ENCODE measurements around the gene HSPB7.
A peak's percentile ranks its signal among the peaks of the same experiment; 100 is the strongest.

Gene HSPB7

GRCh38 chr1:15998929-15999328, 18.9 kb downstream of the HSPB7 start:
- WGBS, 2 donors (ENCODE audit: extremely low coverage in 2 of 2, insufficient read length in 2 of 2, insufficient replicate concordance in 1 of 2) = no CpG with 5 or more reads among the region's 11 CpGs
- H3K9ac ChIP-seq (ENCODE audit: low read depth, low read length, poor library complexity) = no peak overlapping the region
- H3K4me3 ChIP-seq (ENCODE audit: low read length in 2 of 2) = peak overlapping the region in 1 of 2 donors; percentile 20
- no peak overlapping the region for H4K91ac ChIP-seq (ENCODE audit: low read depth, low read length, poor library complexity)
- H2AFZ ChIP-seq (ENCODE audit: low read length) = no peak overlapping the region
- H3K4ac ChIP-seq (ENCODE audit: low read length) = no peak overlapping the region
- H3K27me3 ChIP-seq (ENCODE audit: control insufficient read depth in 3 of 3, insufficient read depth in 3 of 3, low read depth in 1 of 3, low read length in 3 of 3) = peaks cover 0 to 11% (median 0%) of the 10 kb centered on the region in 3 experiments
- H2BK15ac ChIP-seq (ENCODE audit: low read length) = no peak overlapping the region
- H2BK120ac ChIP-seq (ENCODE audit: low read depth, low read length) = no peak overlapping the region
- no peak overlapping the region for H2BK5ac ChIP-seq (ENCODE audit: low read length)
- peak overlapping the region; percentile 58 for H3K18ac ChIP-seq (ENCODE audit: low read length)
- H4K8ac ChIP-seq (ENCODE audit: low read depth, low read length) = no peak overlapping the region
- no peak overlapping the region for H3K14ac ChIP-seq (ENCODE audit: low read length)
- H3K27ac ChIP-seq (replicated peaks; ENCODE audit: low read length) = no peak overlapping the region
- no peak for DNase-seq (ENCODE audit: low spot score)
- no peak overlapping the region for H2AK5ac ChIP-seq (ENCODE audit: low read depth, low read length)
- no peaks in the 10 kb centered on the region for H3K79me1 ChIP-seq (ENCODE audit: low read depth, low read length)
- H3K4me1 ChIP-seq (ENCODE audit: control insufficient read depth in 2 of 2, insufficient read depth in 1 of 2, low read depth in 1 of 2, low read length in 2 of 2) = peaks cover 0 to 2% of the 10 kb centered on the region in 2 donors
- peak overlapping the region; percentile 22 for H2BK12ac ChIP-seq (ENCODE audit: low read length)
- H3K4me2 ChIP-seq (ENCODE audit: insufficient read depth, low read length, poor library complexity, severe bottlenecking) = no peak overlapping the region
- no peaks in the 10 kb centered on the region for H3K36me3 ChIP-seq (replicated peaks in 1 of 2; ENCODE audit: control insufficient read depth in 2 of 2, insufficient read depth in 2 of 2, low read length in 2 of 2)
- H3K9me3 ChIP-seq (replicated peaks in 1 of 2; ENCODE audit: control insufficient read depth in 2 of 2, insufficient read depth in 1 of 2, low read depth in 1 of 2, low read length in 2 of 2) = no peaks in the 10 kb centered on the region
- no peak overlapping the region for H3K23ac ChIP-seq (ENCODE audit: low read depth, low read length, poor library complexity)

- no CpG with 5 or more reads among the region's 9 CpGs for WGBS, 2 donors (ENCODE audit: extremely low coverage in 2 of 2, insufficient read length in 2 of 2, insufficient replicate concordance in 1 of 2)
- no peaks in the 10 kb centered on the region for H3K4me1 ChIP-seq (ENCODE audit: control insufficient read depth in 2 of 2, insufficient read depth in 1 of 2, low read depth in 1 of 2, low read length in 2 of 2)
- H4K91ac ChIP-seq (ENCODE audit: low read depth, low read length, poor library complexity) = no peak overlapping the region
- no peak overlapping the region for H2BK15ac ChIP-seq (ENCODE audit: low read length)
- no peak overlapping the region for H3K9ac ChIP-seq (ENCODE audit: low read depth, low read length, poor library complexity)
- no peak overlapping the region for H3K4ac ChIP-seq (ENCODE audit: low read length)
- DNase-seq (ENCODE audit: low spot score) = no peak
- H2AFZ ChIP-seq (ENCODE audit: low read length) = no peak overlapping the region
- H3K4me2 ChIP-seq (ENCODE audit: insufficient read depth, low read length, poor library complexity, severe bottlenecking) = no peak overlapping the region
- no peak overlapping the region for H3K18ac ChIP-seq (ENCODE audit: low read length)
- H3K23ac ChIP-seq (ENCODE audit: low read depth, low read length, poor library complexity) = no peak overlapping the region
- H2AK5ac ChIP-seq (ENCODE audit: low read depth, low read length) = peak overlapping the region; percentile 34
- no peak overlapping the region for H3K27ac ChIP-seq (replicated peaks; ENCODE audit: low read length)
- H3K4me3 ChIP-seq (ENCODE audit: low read length in 2 of 2) = no peak overlapping the region
- H2BK120ac ChIP-seq (ENCODE audit: low read depth, low read length) = no peak overlapping the region
- H3K9me3 ChIP-seq (replicated peaks in 1 of 2; ENCODE audit: control insufficient read depth in 2 of 2, insufficient read depth in 1 of 2, low read depth in 1 of 2, low read length in 2 of 2) = no peaks in the 10 kb centered on the region
- no peak overlapping the region for H2BK12ac ChIP-seq (ENCODE audit: low read length)
- no peaks in the 10 kb centered on the region for H3K36me3 ChIP-seq (replicated peaks in 1 of 2; ENCODE audit: control insufficient read depth in 2 of 2, insufficient read depth in 2 of 2, low read length in 2 of 2)
- no peak overlapping the region for H3K14ac ChIP-seq (ENCODE audit: low read length)
- H3K27me3 ChIP-seq (ENCODE audit: control insufficient read depth in 3 of 3, insufficient read depth in 3 of 3, low read depth in 1 of 3, low read length in 3 of 3) = peaks cover 0 to 11% (median 0%) of the 10 kb centered on the region in 3 experiments
- no peak overlapping the region for H2BK5ac ChIP-seq (ENCODE audit: low read length)
- no peaks in the 10 kb centered on the region for H3K79me1 ChIP-seq (ENCODE audit: low read depth, low read length)
- H4K8ac ChIP-seq (ENCODE audit: low read depth, low read length) = no peak overlapping the region
Measured at GRCh38 chr1:15997637-15998280, 20.1 kb downstream of the HSPB7 start.

- no peaks in the 10 kb centered on the region for H3K79me1 ChIP-seq (ENCODE audit: low read depth, low read length)
- H2BK5ac ChIP-seq (ENCODE audit: low read length) = no peak overlapping the region
- H3K9ac ChIP-seq (ENCODE audit: low read depth, low read length, poor library complexity) = no peak overlapping the region
- H3K4me3 ChIP-seq (ENCODE audit: low read length in 2 of 2) = no peak overlapping the region
- peaks cover 0 to 11% (median 0%) of the 10 kb centered on the region in 3 experiments for H3K27me3 ChIP-seq (ENCODE audit: control insufficient read depth in 3 of 3, insufficient read depth in 3 of 3, low read depth in 1 of 3, low read length in 3 of 3)
- H3K18ac ChIP-seq (ENCODE audit: low read length) = peak overlapping the region; percentile 1
- H4K8ac ChIP-seq (ENCODE audit: low read depth, low read length) = no peak overlapping the region
- H3K4me1 ChIP-seq (ENCODE audit: control insufficient read depth in 2 of 2, insufficient read depth in 1 of 2, low read depth in 1 of 2, low read length in 2 of 2) = no peaks in the 10 kb centered on the region
- H2AK5ac ChIP-seq (ENCODE audit: low read depth, low read length) = no peak overlapping the region
- WGBS, 2 donors (ENCODE audit: extremely low coverage in 2 of 2, insufficient read length in 2 of 2, insufficient replicate concordance in 1 of 2) = no CpG with 5 or more reads among the region's 9 CpGs
- H3K14ac ChIP-seq (ENCODE audit: low read length) = peak overlapping the region; percentile 76
- no peak overlapping the region for H4K91ac ChIP-seq (ENCODE audit: low read depth, low read length, poor library complexity)
- no peak overlapping the region for H2BK12ac ChIP-seq (ENCODE audit: low read length)
- no peak overlapping the region for H2BK120ac ChIP-seq (ENCODE audit: low read depth, low read length)
- peak overlapping the region; percentile 20 for H3K23ac ChIP-seq (ENCODE audit: low read depth, low read length, poor library complexity)
- H2AFZ ChIP-seq (ENCODE audit: low read length) = no peak overlapping the region
- H3K4me2 ChIP-seq (ENCODE audit: insufficient read depth, low read length, poor library complexity, severe bottlenecking) = no peak overlapping the region
- DNase-seq (ENCODE audit: low spot score) = no peak
- no peaks in the 10 kb centered on the region for H3K36me3 ChIP-seq (replicated peaks in 1 of 2; ENCODE audit: control insufficient read depth in 2 of 2, insufficient read depth in 2 of 2, low read length in 2 of 2)
- no peak overlapping the region for H3K27ac ChIP-seq (replicated peaks; ENCODE audit: low read length)
- H2BK15ac ChIP-seq (ENCODE audit: low read length) = no peak overlapping the region
- H3K4ac ChIP-seq (ENCODE audit: low read length) = no peak overlapping the region
- no peaks in the 10 kb centered on the region for H3K9me3 ChIP-seq (replicated peaks in 1 of 2; ENCODE audit: control insufficient read depth in 2 of 2, insufficient read depth in 1 of 2, low read depth in 1 of 2, low read length in 2 of 2)
Measured at GRCh38 chr1:15997076-15997585, 20.7 kb downstream of the HSPB7 start.

- no peak for DNase-seq (ENCODE audit: low spot score)
- Histone ChIP-seq H3K18ac (ENCODE audit: low read length) (no peak overlapping the region), H2AFZ (ENCODE audit: low read length) (no peak overlapping the region), H2BK120ac (ENCODE audit: low read depth, low read length) (no peak overlapping the region), H4K8ac (ENCODE audit: low read depth, low read length) (no peak overlapping the region), H3K4me2 (ENCODE audit: insufficient read depth, low read length, poor library complexity, severe bottlenecking) (no peak overlapping the region), H3K14ac (ENCODE audit: low read length) (no peak overlapping the region), H3K4me1 (ENCODE audit: control insufficient read depth in 2 of 2, insufficient read depth in 1 of 2, low read depth in 1 of 2, low read length in 2 of 2) (no peaks in the 10 kb centered on the region), H3K27ac (replicated peaks; ENCODE audit: low read length) (no peak overlapping the region), H3K23ac (ENCODE audit: low read depth, low read length, poor library complexity) (peak overlapping the region; percentile 1), H3K4ac (ENCODE audit: low read length) (no peak overlapping the region), H3K27me3 (ENCODE audit: control insufficient read depth in 3 of 3, insufficient read depth in 3 of 3, low read depth in 1 of 3, low read length in 3 of 3) (peaks cover 0 to 13% (median 0%) of the 10 kb centered on the region in 3 experiments), H3K9me3 (replicated peaks in 1 of 2; ENCODE audit: control insufficient read depth in 2 of 2, insufficient read depth in 1 of 2, low read depth in 1 of 2, low read length in 2 of 2) (no peaks in the 10 kb centered on the region), H3K79me1 (ENCODE audit: low read depth, low read length) (peaks cover 3% of the 10 kb centered on the region), H2BK15ac (ENCODE audit: low read length) (no peak overlapping the region), H3K9ac (ENCODE audit: low read depth, low read length, poor library complexity) (no peak overlapping the region), H4K91ac (ENCODE audit: low read depth, low read length, poor library complexity) (no peak overlapping the region), H3K36me3 (replicated peaks in 1 of 2; ENCODE audit: control insufficient read depth in 2 of 2, insufficient read depth in 2 of 2, low read length in 2 of 2) (no peaks in the 10 kb centered on the region), H2BK5ac (ENCODE audit: low read length) (no peak overlapping the region), H3K4me3 (ENCODE audit: low read length in 2 of 2) (no peak overlapping the region), H2AK5ac (ENCODE audit: low read depth, low read length) (no peak overlapping the region), H2BK12ac (ENCODE audit: low read length) (no peak overlapping the region)
- no CpG with 5 or more reads among the region's 11 CpGs for WGBS, 2 donors (ENCODE audit: extremely low coverage in 2 of 2, insufficient read length in 2 of 2, insufficient replicate concordance in 1 of 2)
Measured at GRCh38 chr1:15994590-15995351, 23.1 kb downstream of the HSPB7 start.
